Muscle layer of colon (tissue), 2 donors: ENCODE data around the gene AK9.
A peak's percentile ranks its signal among the peaks of the same experiment; 100 is the strongest.

Experiments used
- H3K27ac ChIP-seq: one replicate; pipeline ENCODE4 v1.7.0; 2013; ENCODE audit warnings: low read depth, mild to moderate bottlenecking, low read length, moderate library complexity
- H3K27me3 ChIP-seq, 2 donors: one replicate each; pipeline ENCODE4 v1.7.0; 2013; ENCODE audit warnings: low read length in 2 of 2, mild to moderate bottlenecking in 2 of 2; ENCODE audit not compliant: insufficient read depth in 2 of 2, control insufficient read depth in 1 of 2
- H3K36me3 ChIP-seq: one replicate; pipeline ENCODE4 v1.7.0; 2013; ENCODE audit warnings: mild to moderate bottlenecking, low read length; ENCODE audit not compliant: insufficient read depth
- H3K4me1 ChIP-seq: one replicate; pipeline ENCODE4 v1.7.0; 2013; ENCODE audit warnings: mild to moderate bottlenecking, low read length; ENCODE audit not compliant: insufficient read depth
- H3K4me3 ChIP-seq, 2 donors: one replicate each; pipeline ENCODE4 v1.7.0; 2013; ENCODE audit warnings: low read length in 2 of 2, low read depth in 1 of 2, mild to moderate bottlenecking in 1 of 2, moderate library complexity in 1 of 2
- H3K9ac ChIP-seq: one replicate; pipeline ENCODE4 v1.7.0; 2013; ENCODE audit warnings: low read length
- H3K9me3 ChIP-seq: one replicate; pipeline ENCODE4 v1.7.0; 2013; ENCODE audit warnings: mild to moderate bottlenecking, low read length
- donor health status: abdominal sarcoma.
- donor health status: Adenocarcinoma of cecum.

The AK9 gene

GRCh38 chr6:109454496-109455436 is 236.2 kb downstream of the AK9 start:
- Histone ChIP-seq H3K9ac (no peak overlapping the region), H3K27ac (no peak overlapping the region), H3K4me1 (peaks cover 18% of the 10 kb centered on the region), H3K36me3 (no peaks in the 10 kb centered on the region), H3K27me3 (no peaks in the 10 kb centered on the region), H3K4me3 (peak overlapping the region; percentile 49 to 65), H3K9me3 (no peaks in the 10 kb centered on the region)

- Histone ChIP-seq H3K4me1 (peaks cover 18% of the 10 kb centered on the region), H3K27me3 (no peaks in the 10 kb centered on the region), H3K4me3 (peak overlapping the region; percentile 49 to 65), H3K36me3 (no peaks in the 10 kb centered on the region), H3K9ac (no peak overlapping the region), H3K27ac (no peak overlapping the region), H3K9me3 (no peaks in the 10 kb centered on the region)
Measured at GRCh38 chr6:109453594-109454495, 237.2 kb downstream of the AK9 start.

DNA sequence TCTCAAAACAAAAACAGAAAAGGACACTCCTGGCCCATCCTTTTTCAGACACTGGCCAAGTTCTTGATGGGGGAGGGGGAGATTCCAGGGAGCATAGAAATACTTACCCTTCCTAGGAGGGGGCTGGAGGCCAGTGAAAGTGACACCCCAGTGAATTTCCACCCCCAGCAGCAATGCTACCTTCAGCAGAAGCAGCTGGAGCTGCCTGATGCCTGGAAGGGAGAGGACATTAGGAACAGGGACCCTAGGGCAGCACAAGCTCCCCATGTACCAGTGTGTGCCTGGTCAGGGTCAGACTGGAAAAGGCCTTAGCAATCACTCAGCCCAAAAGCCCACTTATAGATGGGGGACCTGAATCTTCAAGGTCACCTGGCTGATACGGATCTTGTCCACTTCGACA is 237.8 kb downstream of the AK9 start:
- Histone ChIP-seq H3K9ac (no peak overlapping the region), H3K27ac (no peak overlapping the region), H3K27me3 (no peaks in the 10 kb centered on the region), H3K9me3 (no peaks in the 10 kb centered on the region), H3K4me1 (peaks cover 18% of the 10 kb centered on the region), H3K36me3 (no peaks in the 10 kb centered on the region), H3K4me3 (no peak overlapping the region)

DNA sequence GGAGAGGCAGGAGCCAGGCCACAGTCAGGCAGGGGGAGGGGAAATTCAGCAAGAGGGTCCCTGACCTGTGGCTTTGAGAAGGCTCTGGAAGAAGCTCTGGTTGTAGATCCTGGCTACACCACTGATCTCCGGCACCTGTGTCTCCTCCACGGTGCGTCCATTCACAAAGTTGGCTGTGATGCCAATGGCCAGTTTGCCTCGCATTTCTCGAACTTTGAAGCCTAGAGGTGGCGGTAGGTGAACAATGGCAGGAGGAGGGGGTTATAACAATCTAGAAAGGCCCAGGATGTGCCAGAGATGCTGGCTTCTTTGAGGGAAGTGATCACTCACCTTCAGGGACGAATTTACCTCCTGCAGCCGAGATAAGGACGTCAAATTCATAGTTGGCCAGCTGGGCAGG is 238.8 kb downstream of the AK9 start:
- Histone ChIP-seq H3K4me1 (peaks cover 18% of the 10 kb centered on the region), H3K9ac (no peak overlapping the region), H3K27ac (no peak overlapping the region), H3K27me3 (no peaks in the 10 kb centered on the region), H3K36me3 (no peaks in the 10 kb centered on the region), H3K9me3 (no peaks in the 10 kb centered on the region), H3K4me3 (no peak overlapping the region)

GRCh38 chr6:109451376-109451775 is 239.6 kb downstream of the AK9 start:
- H3K9me3 ChIP-seq = no peaks in the 10 kb centered on the region
- H3K27me3 ChIP-seq = no peaks in the 10 kb centered on the region
- H3K36me3 ChIP-seq = no peaks in the 10 kb centered on the region

DNA sequence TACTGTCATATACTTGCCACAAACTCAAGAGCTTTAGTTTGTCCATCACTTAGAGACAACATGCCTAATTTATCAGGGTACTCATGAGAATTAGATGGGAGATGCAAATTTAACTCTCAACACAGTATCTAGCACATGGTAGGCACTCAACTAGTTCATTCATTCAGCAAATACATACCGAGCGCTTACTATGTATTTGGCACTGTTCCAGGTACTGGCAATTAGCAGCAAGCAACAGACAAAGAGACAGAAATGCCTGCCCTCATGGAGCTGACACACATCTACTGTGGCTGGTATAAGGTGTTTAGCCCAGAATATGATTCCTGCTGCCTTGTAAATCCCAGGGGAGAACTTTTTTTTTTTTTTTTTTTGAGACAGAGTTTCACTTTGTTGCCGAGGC is 240.2 kb downstream of the AK9 start:
- Histone ChIP-seq H3K4me1 (peaks cover 9% of the 10 kb centered on the region), H3K9me3 (no peaks in the 10 kb centered on the region), H3K9ac (no peak overlapping the region), H3K27ac (no peak overlapping the region), H3K4me3 (no peak overlapping the region), H3K27me3 (no peaks in the 10 kb centered on the region), H3K36me3 (no peaks in the 10 kb centered on the region)

More at GRCh38 chr6:109451376-109451775, 239.6 kb downstream of the AK9 start:
- H3K4me1 ChIP-seq = peaks cover 13% of the 10 kb centered on the region
- H3K9ac ChIP-seq = no peak overlapping the region
- H3K27ac ChIP-seq = no peak overlapping the region
- no peak overlapping the region for H3K4me3 ChIP-seq

- Histone ChIP-seq H3K36me3 (peaks cover 5% of the 10 kb centered on the region), H3K4me3 (no peak overlapping the region), H3K9ac (no peak overlapping the region), H3K27ac (no peak overlapping the region), H3K27me3 (no peaks in the 10 kb centered on the region), H3K9me3 (no peaks in the 10 kb centered on the region), H3K4me1 (peaks cover 9% of the 10 kb centered on the region)
Measured at GRCh38 chr6:109449795-109450673, 241.0 kb downstream of the AK9 start.

- no peaks in the 10 kb centered on the region for H3K9me3 ChIP-seq
- H3K4me3 ChIP-seq = no peak overlapping the region
- peaks cover 13% of the 10 kb centered on the region for H3K36me3 ChIP-seq
- H3K4me1 ChIP-seq = peaks cover 5% of the 10 kb centered on the region
- no peak overlapping the region for H3K27ac ChIP-seq
- no peak overlapping the region for H3K9ac ChIP-seq
- no peaks in the 10 kb centered on the region for H3K27me3 ChIP-seq
Measured at GRCh38 chr6:109449064-109449794, 241.8 kb downstream of the AK9 start.

DNA sequence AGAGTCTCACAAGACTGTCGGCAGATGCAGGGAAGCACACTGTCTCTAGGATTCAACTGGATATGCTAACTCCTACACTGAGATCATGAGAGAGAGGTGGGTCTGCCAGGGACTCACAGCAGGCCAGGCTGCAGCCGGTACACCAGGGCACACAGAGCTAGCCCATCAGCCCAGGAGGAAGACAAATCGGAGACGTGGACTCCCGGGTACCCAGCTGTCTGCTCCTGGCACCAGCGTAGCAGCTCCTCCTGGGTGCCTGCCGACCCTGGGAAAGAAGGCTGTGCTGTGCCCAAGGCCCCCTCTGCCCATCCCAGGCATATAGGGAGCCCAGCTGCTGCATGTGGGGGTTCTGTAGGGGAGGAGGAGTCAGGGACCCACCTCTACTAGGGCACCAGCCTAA is 242.4 kb downstream of the AK9 start:
- Histone ChIP-seq H3K36me3 (peaks cover 19% of the 10 kb centered on the region), H3K27me3 (no peaks in the 10 kb centered on the region), H3K9me3 (no peaks in the 10 kb centered on the region), H3K27ac (no peak overlapping the region), H3K9ac (no peak overlapping the region), H3K4me1 (no peaks in the 10 kb centered on the region), H3K4me3 (no peak overlapping the region)

DNA sequence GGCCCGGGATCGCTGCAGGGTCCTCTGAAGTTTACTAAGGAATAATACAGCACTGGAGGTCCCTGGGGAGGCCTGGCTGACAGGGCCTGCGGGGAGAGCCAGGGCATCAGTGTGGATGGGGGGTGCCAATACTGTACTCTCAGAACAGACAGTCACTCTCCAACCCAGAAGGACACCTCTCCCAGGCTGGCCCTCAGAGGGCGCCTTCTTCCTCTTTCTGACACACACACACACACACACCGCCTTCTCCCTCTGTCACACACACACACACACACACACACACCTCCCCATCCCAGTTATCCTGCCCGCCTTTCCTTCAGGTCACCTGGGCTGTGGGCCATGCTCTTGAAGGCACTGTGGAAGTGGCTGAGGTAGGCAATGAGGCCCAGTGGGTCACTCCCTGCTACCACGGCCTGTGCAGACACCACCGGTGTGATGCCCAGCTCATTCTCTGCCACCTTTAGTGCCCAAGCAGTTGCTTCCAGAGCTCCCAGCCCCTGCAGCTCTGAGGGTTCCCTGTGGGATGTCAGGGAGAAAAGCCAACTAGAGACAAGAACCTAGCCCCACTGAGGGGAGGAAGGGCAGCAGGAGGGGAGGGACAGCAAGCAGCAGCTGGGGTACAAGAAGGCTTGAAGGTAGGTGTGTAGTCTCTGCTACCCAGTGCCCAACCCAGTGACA is 243.0 kb downstream of the AK9 start:
- H3K9me3 ChIP-seq = no peaks in the 10 kb centered on the region
- peaks cover 20% of the 10 kb centered on the region for H3K36me3 ChIP-seq
- no peak overlapping the region for H3K4me3 ChIP-seq
- no peaks in the 10 kb centered on the region for H3K27me3 ChIP-seq
- H3K9ac ChIP-seq = no peak overlapping the region
- no peaks in the 10 kb centered on the region for H3K4me1 ChIP-seq
- H3K27ac ChIP-seq = no peak overlapping the region
